ENCODE results near the gene CHD6. TPM values are rescaled to one million over a fixed set of nuclear protein-coding genes. Genes with fewer than 3 reads are reported as not detected.

Gene CHD6
- total RNA-seq, 6 donors from 2014 or later, result 25.4 to 62.9 (median 35.3) TPM

- Histone ChIP-seq H3K4me1 (no peaks in the 10 kb centered on the region), H3K9me3 (peaks cover 4 to 11% (median 9%) of the 10 kb centered on the region in 4 donors), H3K27ac (no peak overlapping the region), H3K36me3 (no peaks in the 10 kb centered on the region), H3K27me3 (no peaks in the 10 kb centered on the region), H3K4me3 (no peak overlapping the region)
- no peak for TF ChIP-seq POLR2A (IDR thresholded peaks at IDR 0.05)
- no peak for TF ChIP-seq CTCF (IDR thresholded peaks at IDR 0.05)
- TF ChIP-seq POLR2AphosphoS5 (IDR thresholded peaks at IDR 0.05), result no peak
- no peak for TF ChIP-seq EP300 (IDR thresholded peaks at IDR 0.05)
- ATAC-seq (ENCODE audit: low FRiP score in 2 of 2), result no peak
- 79 to 85% methylated on average over 11 of the region's 11 CpGs for WGBS, 2 donors
- no peak for DNase-seq
Observed at GRCh38 chr20:41373251-41373783, 244.9 kb downstream of the CHD6 start.

GRCh38 chr20:41371371-41371770 lies 246.8 kb downstream of the CHD6 start:
- no peak overlapping the region for H3K27ac ChIP-seq
- TF ChIP-seq POLR2AphosphoS5 (IDR thresholded peaks at IDR 0.05), result no peak
- no peak for TF ChIP-seq POLR2A (IDR thresholded peaks at IDR 0.05)
- TF ChIP-seq EP300 (IDR thresholded peaks at IDR 0.05), result no peak
- no peak for TF ChIP-seq CTCF (IDR thresholded peaks at IDR 0.05)
- H3K27me3 ChIP-seq, result peaks cover 0 to 11% (median 4%) of the 10 kb centered on the region in 4 donors
- no peaks in the 10 kb centered on the region for H3K36me3 ChIP-seq
- ATAC-seq (ENCODE audit: low FRiP score in 2 of 2) (no peak), DNase-seq (no peak)
- no peak overlapping the region for H3K4me3 ChIP-seq
- peaks cover 4 to 11% (median 9%) of the 10 kb centered on the region in 4 donors for H3K9me3 ChIP-seq
- H3K4me1 ChIP-seq, result peaks cover 4 to 7% (median 4%) of the 10 kb centered on the region in 4 donors
- 85 to 87% methylated on average over 4 of the region's 4 CpGs for WGBS, 2 donors

- 78% methylated on average over 3 to 5 of the region's 5 CpGs for WGBS, 2 donors
Observed at GRCh38 chr20:41370176-41370575, 248.0 kb downstream of the CHD6 start.

GRCh38 chr20:41369673-41370072 lies 248.5 kb downstream of the CHD6 start:
- no peak for ATAC-seq (ENCODE audit: low FRiP score in 2 of 2)
- peaks cover 8 to 16% (median 10%) of the 10 kb centered on the region in 4 donors for H3K4me1 ChIP-seq
- peaks cover 0 to 23% (median 11%) of the 10 kb centered on the region in 4 donors for H3K27me3 ChIP-seq
- WGBS, 2 donors, result 55 to 56% methylated on average over 2 of the region's 2 CpGs
- H3K9me3 ChIP-seq, result peaks cover 4 to 11% (median 9%) of the 10 kb centered on the region in 4 donors
- no peak overlapping the region for H3K27ac ChIP-seq
- TF ChIP-seq POLR2AphosphoS5 (IDR thresholded peaks at IDR 0.05) (no peak), CTCF (IDR thresholded peaks at IDR 0.05) (no peak), POLR2A (IDR thresholded peaks at IDR 0.05) (no peak), EP300 (IDR thresholded peaks at IDR 0.05) (no peak)
- DNase-seq, result no peak
- no peak overlapping the region for H3K4me3 ChIP-seq
- no peaks in the 10 kb centered on the region for H3K36me3 ChIP-seq

More at GRCh38 chr20:41370176-41370575, 248.0 kb downstream of the CHD6 start:
- no peaks in the 10 kb centered on the region for H3K36me3 ChIP-seq
- peaks cover 4 to 11% (median 9%) of the 10 kb centered on the region in 4 donors for H3K9me3 ChIP-seq
- no peak for TF ChIP-seq EP300 (IDR thresholded peaks at IDR 0.05)
- no peak for TF ChIP-seq POLR2A (IDR thresholded peaks at IDR 0.05)
- TF ChIP-seq POLR2AphosphoS5 (IDR thresholded peaks at IDR 0.05), result no peak
- no peak for TF ChIP-seq CTCF (IDR thresholded peaks at IDR 0.05)
- H3K4me3 ChIP-seq, result no peak overlapping the region
- no peak for ATAC-seq (ENCODE audit: low FRiP score in 2 of 2)
- H3K27me3 ChIP-seq, result peaks cover 0 to 22% (median 10%) of the 10 kb centered on the region in 4 donors
- no peak for DNase-seq
- peaks cover 8 to 16% (median 10%) of the 10 kb centered on the region in 4 donors for H3K4me1 ChIP-seq
- no peak overlapping the region for H3K27ac ChIP-seq

- no peaks in the 10 kb centered on the region for H3K36me3 ChIP-seq
- no peak overlapping the region for H3K27ac ChIP-seq
- H3K4me3 ChIP-seq, result no peak overlapping the region
- peaks cover 4 to 11% (median 9%) of the 10 kb centered on the region in 4 donors for H3K9me3 ChIP-seq
- ATAC-seq (ENCODE audit: low FRiP score in 2 of 2) (no peak), DNase-seq (no peak)
- TF ChIP-seq POLR2A (IDR thresholded peaks at IDR 0.05) (no peak), CTCF (IDR thresholded peaks at IDR 0.05) (no peak), EP300 (IDR thresholded peaks at IDR 0.05) (no peak), POLR2AphosphoS5 (IDR thresholded peaks at IDR 0.05) (no peak)
- 90 to 98% methylated on average over 3 of the region's 3 CpGs for WGBS, 2 donors
- H3K4me1 ChIP-seq, result peaks cover 8 to 16% (median 10%) of the 10 kb centered on the region in 4 donors
- peaks cover 0 to 26% (median 11%) of the 10 kb centered on the region in 4 donors for H3K27me3 ChIP-seq
Observed at GRCh38 chr20:41367956-41368355, 250.2 kb downstream of the CHD6 start.

Data from upper lobe of left lung (tissue), 6 donors.